ENCODE results near the gene CARD19.
A peak's percentile ranks its signal among the peaks of the same experiment; 100 is the strongest.

- TF ChIP-seq POLR2AphosphoS5 (IDR thresholded peaks at IDR 0.05) = peak in 2 of 3 donors; percentile 18 to 27
- no peak for TF ChIP-seq CTCF (IDR thresholded peaks at IDR 0.05)
- no peak for TF ChIP-seq POLR2A (IDR thresholded peaks at IDR 0.05)
Measured at GRCh38 chr9:93130861-93131481, 35.0 kb downstream of the CARD19 start.

Measured in breast epithelium (tissue), 3 donors.